Stomach smooth muscle (tissue), 2 donors: ENCODE measurements around the gene CXCL17.

ENCODE experiments used
- H3K27ac ChIP-seq: one replicate; pipeline ENCODE4 v1.7.0; 2013; ENCODE audit warnings: mild to moderate bottlenecking, low read length, inconsistent platforms
- H3K27me3 ChIP-seq, 2 donors: one replicate each; pipeline ENCODE4 v1.7.0; 2013; ENCODE audit warnings: low read length in 2 of 2; ENCODE audit not compliant: insufficient read depth in 2 of 2, control insufficient read depth in 1 of 2
- H3K36me3 ChIP-seq, 2 donors: one replicate each; pipeline ENCODE4 v1.7.0; 2013; ENCODE audit warnings: low read length in 2 of 2; ENCODE audit not compliant: control insufficient read depth in 2 of 2, insufficient read depth in 2 of 2
- H3K4me1 ChIP-seq: one replicate; pipeline ENCODE4 v1.7.0; 2013; ENCODE audit warnings: low read length; ENCODE audit not compliant: control insufficient read depth, insufficient read depth
- H3K4me3 ChIP-seq, 2 donors: one replicate each; pipeline ENCODE4 v1.7.0; 2013; ENCODE audit warnings: low read length in 2 of 2
- H3K9ac ChIP-seq, 2 donors: one replicate each; pipeline ENCODE4 v1.7.0; 2013; ENCODE audit warnings: low read length in 2 of 2, mild to moderate bottlenecking in 1 of 2
- H3K9me3 ChIP-seq, 2 donors: one replicate each; pipeline ENCODE4 v1.7.0; 2013; ENCODE audit warnings: low read length in 2 of 2; ENCODE audit not compliant: control insufficient read depth in 2 of 2
- donor health status: healthy.
- donor health status: Pancreatic carcinoma.

Gene CXCL17

GRCh38 chr19:42410371-42410770 lies 32.4 kb downstream of the CXCL17 start:
- Histone ChIP-seq H3K27me3 (no peaks in the 10 kb centered on the region), H3K27ac (no peak overlapping the region), H3K4me1 (peaks cover 4% of the 10 kb centered on the region), H3K9ac (no peak overlapping the region), H3K9me3 (no peaks in the 10 kb centered on the region), H3K36me3 (peaks cover 0 to 2% of the 10 kb centered on the region in 2 donors), H3K4me3 (no peak overlapping the region)

DNA sequence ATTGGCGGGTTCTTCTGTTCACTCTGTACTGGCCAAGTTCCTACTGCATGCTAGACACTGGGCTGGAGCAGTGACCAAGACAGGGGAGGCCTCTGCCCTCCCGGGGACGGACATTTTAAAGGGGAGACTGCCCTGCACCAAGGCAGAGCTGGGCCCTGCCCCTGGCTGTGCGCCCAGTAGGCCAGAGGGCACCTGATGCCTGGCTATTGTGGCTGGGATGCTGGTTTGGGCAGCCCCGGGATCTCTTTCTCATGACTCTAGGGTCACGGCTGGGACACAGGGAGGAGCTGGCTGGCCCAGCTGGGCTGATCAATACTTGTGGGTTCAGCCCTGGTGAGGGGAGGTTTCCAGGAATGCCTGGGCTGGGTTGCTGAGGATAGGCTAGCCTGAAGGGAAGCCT lies 33.3 kb downstream of the CXCL17 start:
- H3K4me3 ChIP-seq: no peak overlapping the region
- H3K9me3 ChIP-seq: no peaks in the 10 kb centered on the region
- H3K36me3 ChIP-seq: peaks cover 0 to 2% of the 10 kb centered on the region in 2 donors
- no peak overlapping the region for H3K9ac ChIP-seq
- H3K27ac ChIP-seq: no peak overlapping the region
- H3K27me3 ChIP-seq: no peaks in the 10 kb centered on the region
- H3K4me1 ChIP-seq: peaks cover 4% of the 10 kb centered on the region

- no peak overlapping the region for H3K27ac ChIP-seq
- no peaks in the 10 kb centered on the region for H3K27me3 ChIP-seq
- H3K36me3 ChIP-seq: peaks cover 0 to 2% of the 10 kb centered on the region in 2 donors
- no peaks in the 10 kb centered on the region for H3K9me3 ChIP-seq
- H3K4me3 ChIP-seq: no peak overlapping the region
- H3K4me1 ChIP-seq: peaks cover 4% of the 10 kb centered on the region
- H3K9ac ChIP-seq: no peak overlapping the region
Observed at GRCh38 chr19:42407816-42408175, 35.0 kb downstream of the CXCL17 start.

DNA sequence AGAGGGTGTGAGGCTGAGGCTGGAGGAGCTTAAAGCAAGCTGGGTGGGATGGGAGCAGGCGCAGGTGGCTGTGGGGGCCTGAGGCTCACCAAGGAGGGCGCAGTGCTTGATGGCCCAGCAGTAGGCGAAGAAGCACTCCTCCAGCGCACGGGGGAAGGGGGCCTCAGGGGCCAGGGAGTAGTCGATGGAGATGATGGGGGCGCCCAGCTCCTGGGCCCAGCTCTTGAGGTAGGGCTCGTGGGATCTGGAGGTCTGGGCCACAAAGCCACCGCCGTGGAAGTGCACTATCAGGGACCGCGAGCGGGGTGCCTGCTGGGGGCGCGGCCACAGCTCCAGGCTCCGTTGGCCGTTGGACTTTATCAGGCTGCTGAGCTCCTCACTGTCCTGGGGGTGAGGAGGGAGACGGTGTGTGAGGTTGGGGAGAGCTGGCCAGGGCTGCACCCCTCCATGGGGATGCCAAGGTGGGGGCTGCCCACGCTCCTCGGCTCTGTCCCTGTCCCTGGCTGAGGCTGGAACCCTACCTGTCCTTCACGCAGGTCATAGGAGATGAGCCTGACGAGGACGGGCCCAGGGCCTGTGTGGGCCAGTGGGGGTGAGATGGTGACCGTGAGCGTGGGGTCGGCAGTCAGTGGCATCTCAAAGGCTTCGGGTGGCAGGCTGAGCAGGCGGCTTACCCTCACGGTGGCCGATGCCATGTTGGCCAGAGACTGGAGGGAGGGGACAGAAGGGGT lies 35.5 kb downstream of the CXCL17 start:
- H3K27ac ChIP-seq: no peak overlapping the region
- peaks cover 0 to 2% of the 10 kb centered on the region in 2 donors for H3K36me3 ChIP-seq
- no peaks in the 10 kb centered on the region for H3K9me3 ChIP-seq
- peaks cover 6% of the 10 kb centered on the region for H3K4me1 ChIP-seq
- H3K4me3 ChIP-seq: no peak overlapping the region
- H3K9ac ChIP-seq: no peak overlapping the region
- H3K27me3 ChIP-seq: no peaks in the 10 kb centered on the region

GRCh38 chr19:42406111-42406510 lies 36.6 kb downstream of the CXCL17 start:
- Histone ChIP-seq H3K4me3 (no peak overlapping the region), H3K36me3 (peaks cover 0 to 2% of the 10 kb centered on the region in 2 donors), H3K4me1 (peaks cover 13% of the 10 kb centered on the region), H3K9ac (no peak overlapping the region), H3K27me3 (no peaks in the 10 kb centered on the region), H3K9me3 (no peaks in the 10 kb centered on the region), H3K27ac (no peak overlapping the region)

DNA sequence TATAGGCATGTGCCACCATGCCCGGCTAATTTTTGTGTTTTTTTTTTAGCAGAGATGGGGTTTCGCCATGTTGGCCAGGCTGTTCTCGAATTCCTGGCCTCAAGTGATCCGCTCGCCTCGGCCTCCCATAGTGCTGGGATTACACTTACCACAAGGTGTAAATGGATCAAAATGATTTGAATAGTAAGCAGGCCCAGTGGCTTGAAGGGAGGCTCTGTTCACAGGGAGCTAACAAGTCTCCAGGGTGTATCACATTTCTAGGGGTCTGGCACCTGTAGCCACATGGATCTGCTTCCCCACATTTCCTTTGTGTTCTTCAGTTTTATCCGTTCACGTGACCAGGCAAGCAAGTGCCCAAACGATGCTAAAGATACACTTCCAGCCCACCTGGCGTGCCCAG lies 39.2 kb downstream of the CXCL17 start:
- H3K4me3 ChIP-seq: no peak overlapping the region
- no peaks in the 10 kb centered on the region for H3K27me3 ChIP-seq
- H3K4me1 ChIP-seq: peaks cover 10% of the 10 kb centered on the region
- no peak overlapping the region for H3K9ac ChIP-seq
- no peak overlapping the region for H3K27ac ChIP-seq
- H3K9me3 ChIP-seq: no peaks in the 10 kb centered on the region
- H3K36me3 ChIP-seq: peaks cover 0 to 2% of the 10 kb centered on the region in 2 donors

GRCh38 chr19:42402376-42403116 lies 40.2 kb downstream of the CXCL17 start:
- Histone ChIP-seq H3K36me3 (no peaks in the 10 kb centered on the region), H3K9ac (peak overlapping the region in 1 of 2 donors; percentile 77), H3K4me1 (peaks cover 15% of the 10 kb centered on the region), H3K27ac (no peak overlapping the region), H3K4me3 (peak overlapping the region; percentile 66 to 77), H3K9me3 (no peaks in the 10 kb centered on the region), H3K27me3 (no peaks in the 10 kb centered on the region)

DNA sequence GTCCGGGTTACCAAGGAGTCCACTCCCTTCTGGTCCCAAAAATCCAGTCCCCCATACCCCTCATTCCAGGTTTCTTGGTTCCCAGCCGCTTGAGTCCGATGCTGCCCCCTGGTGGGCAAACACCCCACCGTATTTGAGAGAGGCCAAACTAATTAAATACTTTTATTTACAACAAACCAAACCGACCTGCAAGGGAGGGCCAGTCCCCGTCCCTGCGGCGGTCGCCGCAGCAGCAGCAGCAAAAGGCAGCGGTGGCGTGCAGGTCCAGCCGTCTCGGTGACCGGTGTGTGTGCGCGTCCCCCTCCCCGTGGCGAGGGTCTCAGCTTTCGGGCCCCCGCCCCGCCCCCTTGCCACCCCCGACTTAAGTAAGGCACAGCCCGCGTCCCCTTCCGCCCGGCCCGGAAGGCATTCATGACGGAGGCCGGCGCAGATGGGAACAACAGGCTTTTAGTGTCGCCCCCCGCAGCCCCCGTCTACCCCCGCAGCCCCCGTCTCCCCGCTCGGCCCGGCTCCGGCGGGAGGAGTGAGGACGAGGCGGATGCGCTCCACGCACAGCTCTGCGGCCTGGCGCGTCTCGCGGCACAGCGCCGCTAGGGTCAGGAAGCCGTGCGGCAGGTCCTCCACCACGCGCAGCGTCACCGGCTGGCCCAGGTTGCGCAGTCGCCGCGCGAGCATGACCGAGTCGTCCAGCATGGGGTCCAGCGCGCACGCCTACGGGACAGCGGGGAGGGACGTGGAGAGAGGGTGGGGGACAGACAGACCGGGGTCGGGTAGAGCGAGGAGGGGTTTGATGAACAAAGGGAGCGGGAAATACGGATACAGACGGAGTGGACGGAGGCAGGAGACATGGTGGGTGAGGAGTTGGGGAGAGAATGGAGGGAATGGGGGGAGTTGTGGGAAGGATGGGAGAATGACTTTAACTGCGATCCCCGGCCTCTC lies 41.1 kb downstream of the CXCL17 start:
- H3K4me3 ChIP-seq: peak overlapping the region; percentile 66 to 77
- no peaks in the 10 kb centered on the region for H3K27me3 ChIP-seq
- H3K4me1 ChIP-seq: peaks cover 20% of the 10 kb centered on the region
- H3K27ac ChIP-seq: no peak overlapping the region
- peak overlapping the region; percentile 62 to 77 for H3K9ac ChIP-seq
- no peaks in the 10 kb centered on the region for H3K36me3 ChIP-seq
- H3K9me3 ChIP-seq: no peaks in the 10 kb centered on the region

- Histone ChIP-seq H3K9me3 (no peaks in the 10 kb centered on the region), H3K27ac (no peak overlapping the region), H3K4me3 (no peak overlapping the region), H3K27me3 (no peaks in the 10 kb centered on the region), H3K4me1 (peaks cover 24% of the 10 kb centered on the region), H3K9ac (no peak overlapping the region), H3K36me3 (no peaks in the 10 kb centered on the region)
Observed at GRCh38 chr19:42400404-42400803, 42.3 kb downstream of the CXCL17 start.

- Histone ChIP-seq H3K9me3 (no peaks in the 10 kb centered on the region), H3K36me3 (no peaks in the 10 kb centered on the region), H3K27me3 (no peaks in the 10 kb centered on the region), H3K4me3 (peak overlapping the region; percentile 86 to 88), H3K27ac (peak overlapping the region; percentile 88), H3K9ac (peak overlapping the region; percentile 93 to 94), H3K4me1 (peaks cover 24% of the 10 kb centered on the region)
Observed at GRCh38 chr19:42397263-42398166, 45.2 kb downstream of the CXCL17 start.
